ENCODE measurements around the gene AGAP1.
"Not testable (repeated sequence)": the region's sequence is repeated elsewhere in the genome, so short reads cannot be mapped to it uniquely, and the experiment has no call there.

The AGAP1 gene

GRCh38 chr2:235923859-235924674 lies 430.2 kb downstream of the AGAP1 start:
- DNase-seq (ENCODE audit: low spot score): no peak

- no peak for DNase-seq (ENCODE audit: low spot score)
These were observed 430.8 kb downstream of the AGAP1 start for GRCh38 chr2:235924675-235925063.

- DNase-seq (ENCODE audit: low spot score): no peak
These were observed 431.5 kb downstream of the AGAP1 start for GRCh38 chr2:235925250-235925919.

GRCh38 chr2:235926229-235926628 lies 432.4 kb downstream of the AGAP1 start:
- no peak for DNase-seq (ENCODE audit: low spot score)

GRCh38 chr2:235928751-235929370 lies 435.0 kb downstream of the AGAP1 start:
- DNase-seq (ENCODE audit: low spot score): no peak

- no peak for DNase-seq (ENCODE audit: low spot score)
These were observed 436.9 kb downstream of the AGAP1 start for GRCh38 chr2:235930701-235931100.

- DNase-seq (ENCODE audit: low spot score): no peak
These were observed 437.8 kb downstream of the AGAP1 start for GRCh38 chr2:235931676-235932075.

- no peak for DNase-seq (ENCODE audit: low spot score)
These were observed 440.4 kb downstream of the AGAP1 start for GRCh38 chr2:235934059-235934773.

GRCh38 chr2:235934774-235935484 lies 441.1 kb downstream of the AGAP1 start:
- DNase-seq (ENCODE audit: low spot score): no peak

- DNase-seq (ENCODE audit: low spot score): no peak
These were observed 441.9 kb downstream of the AGAP1 start for GRCh38 chr2:235935773-235936172.

GRCh38 chr2:235936493-235936892 lies 442.6 kb downstream of the AGAP1 start:
- peak; percentile 29 for DNase-seq (ENCODE audit: low spot score)

GRCh38 chr2:235937087-235937486 lies 443.2 kb downstream of the AGAP1 start:
- no peak for DNase-seq (ENCODE audit: low spot score)

- DNase-seq (ENCODE audit: low spot score): no peak
These were observed 443.7 kb downstream of the AGAP1 start for GRCh38 chr2:235937526-235937925.

GRCh38 chr2:235937936-235938335 lies 444.1 kb downstream of the AGAP1 start:
- DNase-seq (ENCODE audit: low spot score): no peak

GRCh38 chr2:235938611-235939010 lies 444.8 kb downstream of the AGAP1 start:
- DNase-seq (ENCODE audit: low spot score): no peak

GRCh38 chr2:235939471-235939870 lies 445.6 kb downstream of the AGAP1 start:
- DNase-seq (ENCODE audit: low spot score): no peak

- DNase-seq (ENCODE audit: low spot score): no peak
These were observed 446.5 kb downstream of the AGAP1 start for GRCh38 chr2:235940330-235940729.

GRCh38 chr2:235944591-235944990 lies 450.7 kb downstream of the AGAP1 start:
- no peak for DNase-seq (ENCODE audit: low spot score)

GRCh38 chr2:235945608-235946140 lies 451.8 kb downstream of the AGAP1 start:
- no peak for DNase-seq (ENCODE audit: low spot score)

- no peak for DNase-seq (ENCODE audit: low spot score)
These were observed 452.7 kb downstream of the AGAP1 start for GRCh38 chr2:235946590-235946989.

- DNase-seq (ENCODE audit: low spot score): not testable (repeated sequence)
These were observed 453.2 kb downstream of the AGAP1 start for GRCh38 chr2:235947055-235947454.

Measured in HuH-7.5 (cell line).